Measurements from ENCODE around the gene GTPBP2.
"Not testable (repeated sequence)": the region's sequence is repeated elsewhere in the genome, so short reads cannot be mapped to it uniquely, and the experiment has no call there.

Gene GTPBP2

GRCh38 chr6:43657221-43657802, 28.2 kb upstream of the GTPBP2 start:
- no peak for DNase-seq (ENCODE audit: low read depth)

GRCh38 chr6:43652822-43653221, 23.8 kb upstream of the GTPBP2 start:
- not testable (repeated sequence) for DNase-seq (ENCODE audit: low read depth)

- DNase-seq (ENCODE audit: low read depth): no peak
These were observed 19.2 kb upstream of the GTPBP2 start for GRCh38 chr6:43648248-43648647.

- DNase-seq (ENCODE audit: low read depth): no peak
These were observed 18.5 kb upstream of the GTPBP2 start for GRCh38 chr6:43647613-43648012.

GRCh38 chr6:43645613-43645964, 16.5 kb upstream of the GTPBP2 start:
- DNase-seq (ENCODE audit: low read depth): no peak

- peak; percentile 49 for DNase-seq (ENCODE audit: low read depth)
These were observed 16.0 kb upstream of the GTPBP2 start, which contains the start of gene RSPH9 for GRCh38 chr6:43644940-43645612. Gene RSPH9, plus strand, starts transcription at chr6:43645036. Its CDS starts 63 bp downstream, at chr6:43645099.

- DNase-seq (ENCODE audit: low read depth): no peak
These were observed 11.1 kb upstream of the GTPBP2 start for GRCh38 chr6:43639984-43640800.

- no peak for DNase-seq (ENCODE audit: low read depth)
These were observed 7.2 kb upstream of the GTPBP2 start for GRCh38 chr6:43636308-43636659.

- peak; percentile 83 for DNase-seq (ENCODE audit: low read depth)
These were observed 6.6 kb upstream of the GTPBP2 start, which contains the start of gene MAD2L1BP for GRCh38 chr6:43635387-43636307. Gene MAD2L1BP, plus strand, starts transcription at chr6:43635840. Its CDS starts 36 bp downstream, at chr6:43635876.

- no peak for DNase-seq (ENCODE audit: low read depth)
These were observed 5.7 kb upstream of the GTPBP2 start for GRCh38 chr6:43634702-43635303.

- DNase-seq (ENCODE audit: low read depth): not testable (repeated sequence)
These were observed 3.9 kb upstream of the GTPBP2 start for GRCh38 chr6:43633002-43633401.

- DNase-seq (ENCODE audit: low read depth): no peak
These were observed 2.0 kb upstream of the GTPBP2 start for GRCh38 chr6:43630980-43631619.

- DNase-seq (ENCODE audit: low read depth): peak; percentile 79
These were observed 639 bp upstream of the GTPBP2 start for GRCh38 chr6:43629505-43630300.

- peak; percentile 33 for DNase-seq (ENCODE audit: low read depth)
These were observed 516 bp downstream of the GTPBP2 start for GRCh38 chr6:43628393-43629103.

- DNase-seq (ENCODE audit: low read depth): no peak
These were observed 1.8 kb downstream of the GTPBP2 start for GRCh38 chr6:43627008-43627825.

- DNase-seq (ENCODE audit: low read depth): no peak
These were observed 3.6 kb downstream of the GTPBP2 start for GRCh38 chr6:43625393-43625992.

- no peak for DNase-seq (ENCODE audit: low read depth)
These were observed 4.2 kb downstream of the GTPBP2 start for GRCh38 chr6:43624786-43625288.
